Activated CD4-positive, CD25-positive, alpha-beta regulatory T cell treated with anti-CD3 and anti-CD28 coated beads, Interleukin-2, amount 50 U/mL, for 72 hours (primary cell): ENCODE results near the gene PCSK5.
"Not testable (repeated sequence)": the region's sequence is repeated elsewhere in the genome, so short reads cannot be mapped to it uniquely, and the experiment has no call there.

Experiments
- DNase-seq: peaks from one replicate; pipeline ENCODE4 v3.0.0; 2021

The PCSK5 gene

DNA sequence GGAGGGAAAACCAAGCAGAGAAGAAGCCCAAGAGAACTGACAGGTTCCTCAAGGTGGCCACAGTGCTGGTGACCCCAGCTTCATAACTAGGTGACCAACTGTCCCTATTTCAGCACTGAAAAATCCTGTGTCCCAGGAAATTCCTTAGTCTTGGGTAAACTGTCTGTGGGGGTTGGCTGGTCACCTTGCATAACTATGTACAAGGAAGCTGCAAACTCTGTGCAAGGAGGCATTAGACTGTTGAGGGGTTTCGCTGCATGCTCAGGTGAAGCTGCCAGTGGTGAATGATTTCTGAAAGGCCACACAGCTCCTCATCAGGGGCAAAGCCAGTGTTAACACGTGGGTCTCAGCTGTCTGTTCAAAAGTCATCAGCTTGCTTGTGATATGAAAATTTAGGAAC lies 36.9 kb downstream of the PCSK5 start:
- DNase-seq, result no peak

DNA sequence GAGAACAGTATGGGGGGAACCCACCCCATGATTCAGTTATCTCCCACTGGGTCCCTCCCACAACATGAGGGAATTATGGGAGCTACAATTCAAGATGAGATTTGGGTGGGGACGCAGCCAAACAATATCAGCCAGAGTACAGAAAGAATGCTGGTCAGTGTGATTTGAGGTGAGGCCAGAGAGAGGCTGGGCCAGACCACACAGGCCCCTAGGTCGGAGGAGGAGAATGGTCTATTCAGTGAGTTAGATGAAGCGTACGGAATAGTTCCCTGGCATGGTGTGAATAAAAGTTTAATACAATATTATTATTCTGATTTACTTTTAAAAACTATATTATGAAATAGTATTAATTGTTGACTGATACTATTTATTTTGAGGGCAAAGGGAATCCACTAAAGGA lies 39.7 kb downstream of the PCSK5 start:
- no peak for DNase-seq

DNA sequence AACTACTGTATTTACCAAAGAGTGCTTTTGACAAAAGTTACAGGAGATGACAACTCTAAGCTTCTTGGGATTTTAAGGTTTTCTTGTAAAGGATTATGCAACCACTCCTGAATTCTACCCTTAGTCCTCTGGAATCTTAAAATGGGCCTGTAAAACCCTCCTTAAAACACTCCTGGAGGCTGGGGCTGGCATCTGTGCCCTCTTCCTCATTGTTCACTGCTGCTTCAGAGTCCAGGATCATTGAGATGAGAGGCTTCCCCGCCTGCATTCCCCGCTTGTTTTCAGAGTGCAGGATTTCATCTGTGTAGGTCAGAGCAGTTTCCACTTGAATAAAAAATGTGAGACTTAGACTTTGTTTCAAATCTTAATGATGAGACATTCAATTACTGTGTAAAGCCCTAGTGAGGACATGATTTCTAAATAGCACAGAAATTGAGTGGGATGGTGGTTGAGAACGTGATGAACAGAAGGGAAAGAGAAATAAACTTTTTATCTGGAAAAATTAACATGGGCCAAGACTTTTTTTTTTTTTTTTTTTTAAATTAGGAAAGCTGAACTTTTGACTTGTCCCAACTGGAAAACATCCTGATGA lies 40.4 kb downstream of the PCSK5 start:
- no peak for DNase-seq

DNA sequence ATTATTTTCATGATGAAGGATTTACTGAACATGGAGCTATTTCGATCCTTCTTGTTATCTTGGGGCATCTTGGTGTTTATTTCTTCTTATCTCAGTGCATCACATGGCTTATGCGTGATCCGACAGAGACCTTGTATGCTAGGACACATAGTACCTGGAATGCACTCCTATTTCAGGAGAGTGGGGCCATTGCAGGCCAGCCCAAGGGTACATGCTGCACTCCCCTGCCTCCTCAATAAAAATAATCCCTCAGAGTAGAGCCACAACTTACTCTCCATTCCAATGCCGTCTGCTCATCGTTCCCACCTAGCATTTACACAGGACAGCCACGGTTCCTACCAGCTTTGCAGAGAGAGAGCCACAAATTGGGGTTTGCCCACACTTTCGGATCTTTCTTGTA lies 43.5 kb downstream of the PCSK5 start:
- DNase-seq, result no peak

DNA sequence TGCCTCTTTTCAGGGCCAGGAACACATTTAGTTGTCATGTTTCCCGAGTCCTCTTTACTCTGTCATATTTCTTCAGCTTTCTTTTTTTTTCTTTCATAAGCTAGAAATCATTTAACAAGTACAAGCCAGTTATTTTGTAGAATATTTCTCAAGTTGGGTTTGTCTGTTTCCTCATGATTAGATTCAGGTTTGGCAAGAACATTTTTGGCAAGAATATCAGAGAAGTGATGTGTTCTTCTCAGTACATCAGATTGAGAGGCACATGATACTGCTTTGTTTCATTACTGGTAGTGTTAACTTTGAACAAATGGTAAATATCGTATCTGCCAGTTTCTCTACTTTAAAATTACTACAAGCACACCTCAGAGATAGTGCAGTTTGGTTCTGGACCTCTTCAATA lies 45.1 kb downstream of the PCSK5 start:
- no peak for DNase-seq

DNA sequence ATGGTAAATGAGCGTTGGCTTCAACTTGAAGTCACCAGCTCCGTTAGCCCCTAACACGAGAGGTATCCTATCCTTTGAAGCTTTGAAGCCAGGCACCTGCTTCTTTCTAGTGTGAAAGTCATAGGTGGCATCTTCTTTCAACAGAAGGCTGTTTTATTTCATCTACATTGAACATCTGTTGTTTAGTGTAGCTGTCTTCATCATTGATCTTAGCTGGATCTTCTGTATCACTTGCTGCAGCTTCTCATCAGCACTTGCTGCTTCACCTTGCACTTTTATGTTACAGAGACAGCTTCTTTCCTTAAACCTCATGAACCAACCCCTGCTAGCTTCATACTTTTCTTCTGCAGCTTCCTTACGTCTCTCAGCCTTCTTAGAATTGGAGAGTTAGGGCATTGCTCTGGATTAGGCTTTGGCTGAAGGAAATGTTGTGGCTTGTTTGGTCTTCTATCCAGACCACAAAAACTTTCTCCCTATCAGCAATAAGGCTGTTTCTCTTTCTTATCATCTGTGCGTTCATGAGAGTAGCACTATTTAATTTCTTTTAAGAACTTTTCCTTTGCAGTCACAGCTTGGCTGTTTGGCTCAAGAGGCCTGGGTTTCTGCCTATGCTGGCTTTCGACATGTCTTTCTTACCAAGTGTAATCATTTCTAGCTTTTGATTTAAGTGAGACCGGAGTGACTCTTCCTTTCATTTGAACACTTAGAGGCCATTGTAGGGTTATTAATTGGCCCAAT lies 47.2 kb downstream of the PCSK5 start:
- DNase-seq, result no peak

DNA sequence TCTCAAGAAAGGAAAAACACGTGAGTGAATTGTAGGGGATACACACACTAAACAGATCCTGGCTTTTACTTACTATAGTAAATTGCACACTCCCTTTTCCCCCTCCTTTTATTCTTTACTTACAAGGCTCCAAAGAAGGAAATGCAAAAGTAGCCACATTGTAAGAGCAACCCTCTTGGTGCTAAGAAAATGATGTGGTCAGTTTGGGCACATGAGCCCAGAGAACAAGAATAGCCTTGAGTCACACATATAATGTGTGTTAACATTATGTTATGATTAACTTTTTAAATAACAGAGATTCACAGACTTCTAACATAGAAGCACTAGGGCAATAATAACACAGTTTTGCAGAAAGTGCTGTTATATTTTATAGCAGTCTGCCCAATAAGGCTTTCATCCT lies 48.5 kb downstream of the PCSK5 start:
- DNase-seq, result no peak

DNA sequence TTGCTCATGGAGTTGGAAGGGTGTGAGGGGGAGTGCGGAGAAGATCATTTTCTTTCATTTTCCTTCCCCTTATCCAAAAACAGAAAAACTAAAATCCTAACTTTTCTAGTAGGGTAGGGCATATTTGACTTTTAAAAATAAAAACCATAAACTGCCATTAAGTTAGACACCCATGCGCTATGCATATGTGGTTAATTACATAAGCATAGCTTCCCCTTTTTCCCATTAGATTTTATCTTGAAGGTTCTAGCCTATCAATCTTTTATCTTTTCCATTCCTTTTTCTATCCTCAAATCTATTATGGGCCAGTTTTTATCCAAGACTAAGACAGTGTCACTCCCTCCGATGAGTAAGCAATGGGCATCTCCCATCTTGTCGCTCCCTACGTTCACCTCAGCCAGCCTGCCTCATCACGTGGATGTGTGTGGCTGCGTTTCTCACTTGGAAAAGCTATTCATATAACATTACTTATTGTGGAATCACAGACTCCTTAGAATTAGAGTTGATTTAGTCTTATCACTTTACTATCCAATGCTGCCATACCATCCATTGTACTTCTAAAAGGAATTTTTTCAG lies 49.2 kb downstream of the PCSK5 start:
- no peak for DNase-seq

DNA sequence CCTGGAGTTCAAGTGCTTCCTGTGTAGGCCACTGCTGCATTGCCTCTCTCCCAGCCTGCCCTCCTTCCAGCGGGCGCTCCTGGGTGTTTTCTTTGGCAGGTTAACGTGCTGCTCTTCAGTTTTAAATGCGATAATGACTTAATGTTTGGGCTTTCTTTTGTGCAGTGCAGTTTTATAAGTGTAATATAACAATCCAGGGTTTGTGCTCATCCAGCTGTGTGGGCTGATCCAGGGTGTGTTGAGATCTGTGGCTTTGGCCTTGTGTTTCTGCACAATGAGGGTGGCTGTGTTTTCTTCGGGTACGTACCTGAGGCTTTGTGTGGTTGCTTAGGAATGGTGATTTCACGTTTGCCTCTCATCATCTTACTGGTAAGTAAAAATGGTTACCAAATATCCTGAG lies 50.6 kb downstream of the PCSK5 start:
- no peak for DNase-seq

DNA sequence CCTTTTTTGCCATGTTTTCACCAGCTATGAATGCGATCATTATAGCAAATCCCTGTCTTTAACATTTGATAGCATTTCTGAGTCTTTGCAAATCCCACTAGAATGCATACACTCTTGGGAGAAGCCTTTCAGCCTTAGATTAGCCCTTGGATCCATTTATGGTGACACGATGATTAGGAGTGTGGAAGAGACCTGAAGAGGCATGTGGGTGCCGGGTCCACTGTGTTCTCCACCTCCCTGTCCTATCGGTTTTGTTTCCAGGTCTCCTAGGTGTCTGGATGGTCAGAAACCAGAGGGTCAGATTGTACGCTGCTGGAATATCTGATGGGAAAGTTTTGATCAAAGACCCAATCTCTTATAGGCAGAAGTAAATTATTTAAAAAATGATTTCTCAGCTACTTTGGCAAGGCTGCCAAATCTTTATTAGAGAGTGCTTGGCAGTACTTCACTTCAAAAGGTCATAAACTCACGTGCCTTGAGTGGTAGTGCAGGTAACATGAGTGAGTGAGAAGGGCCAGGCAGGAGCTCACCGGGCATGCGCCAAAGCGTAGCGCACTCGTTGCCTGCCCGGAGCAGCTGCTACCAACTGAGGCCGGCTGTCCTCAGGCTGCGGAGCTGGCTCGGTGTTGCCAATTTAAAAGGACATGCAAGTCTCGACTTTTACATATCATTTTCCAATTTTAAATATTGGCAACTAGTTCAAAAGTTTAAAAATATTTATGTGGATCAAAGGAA lies 51.3 kb downstream of the PCSK5 start:
- DNase-seq, result no peak

DNA sequence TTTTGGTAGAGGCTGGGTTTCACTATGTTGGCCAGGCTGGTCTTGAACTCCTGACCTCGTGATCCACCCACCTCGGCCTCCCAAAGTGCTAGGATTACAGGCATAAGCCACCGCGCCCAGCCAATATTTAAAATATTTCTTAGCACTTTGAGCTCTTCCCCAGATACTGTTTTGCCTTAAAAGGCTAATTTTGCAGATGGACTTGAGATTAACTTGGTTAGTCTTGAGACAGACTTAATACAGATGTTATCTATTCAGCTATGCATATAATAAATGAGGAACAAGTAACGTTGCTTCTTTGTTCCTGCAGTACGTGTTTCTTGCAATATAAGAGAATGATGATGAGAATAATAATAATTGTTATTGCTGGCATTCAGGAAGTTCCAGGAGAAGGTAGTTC lies 56.3 kb downstream of the PCSK5 start:
- DNase-seq, result no peak

DNA sequence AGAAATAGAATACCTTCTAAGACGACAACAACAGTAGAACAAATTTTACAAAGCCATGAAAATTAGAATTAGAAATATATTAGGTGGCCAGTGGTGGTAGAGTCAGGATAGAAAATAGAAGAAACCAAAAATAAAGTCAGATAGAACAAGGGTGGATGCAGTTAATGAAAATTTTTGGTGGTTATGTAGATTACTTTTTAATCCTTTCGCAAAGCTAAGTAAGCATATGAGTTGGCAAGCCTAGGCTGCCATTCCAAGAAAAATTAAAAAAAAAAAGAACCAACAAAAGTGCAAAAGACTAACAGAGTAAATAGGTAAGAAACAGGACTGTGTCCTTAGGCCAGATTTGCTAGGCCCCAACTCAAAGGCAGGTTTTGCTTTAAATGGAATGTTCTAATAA lies 56.8 kb downstream of the PCSK5 start:
- no peak for DNase-seq

DNA sequence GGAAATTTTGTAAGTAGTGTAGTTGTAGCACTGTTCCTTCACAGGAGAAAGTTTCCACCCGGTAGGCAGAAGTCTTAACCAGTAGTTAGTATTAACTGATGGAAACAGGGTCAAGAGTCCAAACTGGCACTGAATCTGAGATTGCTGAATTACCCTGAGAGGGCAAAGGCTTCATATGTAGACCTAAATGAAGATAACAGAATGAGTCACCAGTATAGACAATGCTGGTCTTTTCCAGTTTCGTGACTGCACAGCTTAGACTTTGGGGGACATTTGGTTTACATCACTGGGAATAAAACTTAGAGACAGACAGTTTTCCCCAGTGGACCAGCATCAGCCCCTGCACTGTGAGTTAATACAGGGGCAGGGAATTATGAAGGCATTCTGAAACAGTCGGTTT lies 60.5 kb downstream of the PCSK5 start:
- no peak for DNase-seq

DNA sequence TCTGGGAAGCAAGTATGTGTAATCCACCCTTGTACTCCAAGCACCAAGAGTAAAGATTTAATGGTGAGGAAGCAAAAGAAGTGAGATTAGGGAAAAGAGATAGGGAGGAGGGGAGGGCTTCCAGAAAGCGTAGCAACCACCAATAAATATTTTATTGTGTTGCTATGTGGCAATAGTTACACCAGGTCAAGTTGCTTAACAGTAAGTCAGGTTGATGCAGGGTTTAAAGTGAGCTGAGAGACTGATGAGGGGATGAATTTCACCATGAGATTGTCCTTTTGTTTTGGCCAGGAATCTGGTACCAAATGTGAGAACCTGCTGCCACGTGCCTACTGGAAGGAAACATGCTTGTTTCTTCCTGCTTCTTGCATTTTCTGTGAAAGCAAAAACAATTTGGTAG lies 62.7 kb downstream of the PCSK5 start:
- no peak for DNase-seq

DNA sequence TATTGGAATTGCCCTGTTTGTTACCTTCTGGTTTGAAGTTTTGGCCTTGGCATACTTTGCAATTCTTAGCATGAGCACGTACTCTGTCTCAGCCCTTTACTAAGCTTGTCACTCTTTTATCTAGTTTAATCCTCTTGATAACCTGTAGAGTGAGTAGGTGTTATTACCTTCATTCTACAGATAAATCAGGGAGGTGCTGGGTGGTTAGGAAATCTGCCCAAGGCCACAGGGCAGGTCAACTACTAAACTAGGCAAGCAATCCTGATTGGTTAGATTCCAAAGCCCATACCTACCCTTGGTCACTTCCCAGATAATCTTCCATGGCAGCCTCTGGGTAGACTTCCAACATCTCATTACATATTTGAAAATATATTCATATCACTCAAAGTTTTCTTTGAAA lies 65.7 kb downstream of the PCSK5 start:
- DNase-seq, result no peak

DNA sequence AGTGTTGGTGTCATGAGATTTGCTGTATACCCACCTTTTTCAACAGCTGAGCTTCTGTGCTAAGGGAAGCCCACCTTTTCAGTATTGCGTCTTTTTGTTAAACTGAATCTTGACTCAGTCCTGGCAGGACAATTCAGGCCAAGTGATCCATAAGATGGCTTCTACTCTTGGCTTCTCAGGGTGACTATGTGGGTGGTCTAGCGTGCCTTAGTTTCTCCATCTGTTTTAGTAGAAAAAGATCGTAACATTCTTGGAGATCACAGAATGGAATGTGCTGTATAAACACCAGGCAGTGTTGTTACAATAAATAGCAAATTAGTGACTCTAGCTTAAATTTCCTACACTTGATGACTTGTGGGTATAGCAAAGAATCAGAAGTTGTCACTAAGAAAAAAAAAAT lies 66.6 kb downstream of the PCSK5 start:
- no peak for DNase-seq

DNA sequence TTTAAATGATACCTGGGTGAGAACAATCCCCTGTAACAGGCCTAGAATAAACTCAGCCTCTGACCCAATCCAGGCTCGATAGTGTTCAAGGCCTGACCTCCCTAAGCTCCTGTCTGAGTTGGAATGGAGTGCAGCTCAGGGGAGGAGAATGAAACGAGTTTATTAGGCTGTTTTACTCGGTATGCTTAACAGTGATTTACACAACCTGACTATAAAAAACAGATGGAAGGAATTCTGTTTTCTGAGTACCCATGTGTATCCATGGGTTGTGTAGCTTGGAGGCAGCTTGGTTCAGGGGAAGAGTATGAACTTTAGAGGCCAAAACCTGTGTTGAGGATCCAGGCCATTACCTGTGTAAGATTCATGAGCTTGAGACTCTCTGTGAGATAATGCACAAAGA lies 67.8 kb downstream of the PCSK5 start:
- no peak for DNase-seq

DNA sequence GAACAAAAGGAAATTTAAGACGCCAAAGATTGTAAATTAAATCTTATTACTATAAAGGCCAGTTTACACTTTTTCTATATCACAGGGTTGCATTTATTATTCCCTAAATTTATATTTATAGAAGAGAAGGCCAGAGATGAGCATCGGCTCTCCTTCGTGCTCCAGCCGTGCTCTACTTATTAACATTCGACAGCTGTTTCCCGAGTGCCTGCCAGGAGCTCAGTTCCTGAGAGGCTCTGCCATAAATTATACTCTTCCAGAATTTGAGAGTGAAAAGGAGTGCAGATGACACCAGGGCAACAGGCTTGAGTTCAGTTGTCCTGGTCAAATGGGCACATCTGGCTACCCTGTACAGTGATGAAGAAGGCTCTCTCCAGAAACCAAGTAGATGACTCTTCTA lies 70.1 kb downstream of the PCSK5 start:
- DNase-seq, result no peak

DNA sequence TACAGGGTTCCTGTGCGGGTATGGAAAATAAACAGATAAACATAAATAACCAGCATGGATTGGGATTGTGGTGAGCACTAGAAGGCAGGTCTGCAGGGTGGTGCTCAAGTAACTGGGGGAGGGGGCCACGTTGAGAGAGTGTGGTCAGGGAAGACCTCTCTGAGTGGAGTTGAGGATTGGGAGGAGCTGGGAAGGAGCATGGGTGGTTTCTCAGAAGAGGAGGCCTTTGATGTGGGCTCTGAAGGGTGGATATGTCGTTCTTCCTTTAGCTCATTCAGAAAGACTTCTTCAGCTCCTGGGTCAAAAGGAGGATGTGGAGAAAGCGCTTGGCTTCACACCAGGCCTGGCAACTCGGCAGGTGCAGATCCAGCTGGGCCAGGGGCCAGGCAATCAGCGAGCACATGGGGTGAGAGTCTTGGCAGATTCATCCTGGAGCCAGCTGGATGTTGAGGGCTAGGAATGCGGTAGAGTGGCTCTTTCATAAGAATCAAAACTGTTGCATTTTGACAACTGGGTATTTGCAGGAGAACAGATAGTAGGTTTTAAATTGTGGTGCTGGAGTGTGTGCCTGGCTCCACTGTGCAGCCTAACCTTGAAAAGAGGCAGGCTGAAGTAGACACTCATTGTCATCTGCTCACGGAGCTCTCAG lies 71.7 kb downstream of the PCSK5 start:
- no peak for DNase-seq

DNA sequence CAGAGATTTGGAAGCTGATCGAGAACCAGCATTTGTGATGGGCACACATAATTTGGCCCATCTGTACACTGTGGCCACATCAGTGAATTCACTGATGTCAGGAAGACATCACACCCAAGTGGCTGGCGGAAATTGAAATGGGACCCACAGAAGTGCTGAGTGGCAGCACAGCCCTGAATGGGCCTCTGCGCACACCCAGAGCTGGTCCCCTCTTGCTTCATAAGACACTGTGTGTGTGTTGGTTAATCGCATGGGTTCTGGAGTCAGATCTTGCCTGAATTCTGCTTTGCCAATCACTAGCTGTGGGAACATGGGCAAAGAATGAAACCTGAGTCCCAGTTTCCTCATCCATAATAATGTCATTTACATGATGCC lies 72.2 kb downstream of the PCSK5 start:
- DNase-seq, result no peak

DNA sequence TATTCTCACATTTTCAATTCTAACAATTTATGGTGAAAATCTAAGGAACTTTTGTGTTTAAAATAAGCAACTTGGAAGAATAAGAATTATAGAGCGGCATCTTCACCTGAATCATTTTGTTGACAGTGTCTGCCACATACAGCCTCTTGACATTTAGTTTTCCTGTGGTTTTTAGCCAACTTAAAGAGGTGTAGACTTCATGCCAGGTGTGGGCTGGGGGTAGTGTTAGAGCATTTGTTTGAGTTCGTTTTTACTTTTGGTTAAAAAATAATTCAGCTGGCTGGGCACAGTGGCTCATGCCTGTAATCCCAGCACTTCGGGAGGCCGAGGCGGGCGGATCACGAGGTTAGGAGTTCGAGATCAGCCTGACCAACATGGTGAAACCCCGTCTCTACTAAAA lies 72.8 kb downstream of the PCSK5 start:
- not testable (repeated sequence) for DNase-seq

DNA sequence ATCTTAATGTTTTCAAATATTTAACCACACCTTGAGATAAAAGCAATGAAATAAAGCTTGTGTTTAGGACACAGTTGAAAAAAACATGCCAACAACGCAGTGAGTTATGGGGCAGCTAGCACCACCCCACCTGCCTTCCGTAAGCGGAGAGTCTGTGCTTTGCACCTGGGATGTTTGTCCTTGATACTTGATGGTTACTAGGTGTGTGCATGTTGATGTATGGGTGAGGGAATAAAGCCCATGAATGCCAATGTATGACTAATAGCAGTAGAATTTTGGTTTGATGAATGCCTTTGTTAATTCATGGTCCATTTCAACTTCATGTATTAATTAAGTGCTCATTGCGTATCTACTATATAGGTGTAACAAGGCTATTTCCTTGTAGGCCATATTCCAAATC lies 74.0 kb downstream of the PCSK5 start:
- no peak for DNase-seq

DNA sequence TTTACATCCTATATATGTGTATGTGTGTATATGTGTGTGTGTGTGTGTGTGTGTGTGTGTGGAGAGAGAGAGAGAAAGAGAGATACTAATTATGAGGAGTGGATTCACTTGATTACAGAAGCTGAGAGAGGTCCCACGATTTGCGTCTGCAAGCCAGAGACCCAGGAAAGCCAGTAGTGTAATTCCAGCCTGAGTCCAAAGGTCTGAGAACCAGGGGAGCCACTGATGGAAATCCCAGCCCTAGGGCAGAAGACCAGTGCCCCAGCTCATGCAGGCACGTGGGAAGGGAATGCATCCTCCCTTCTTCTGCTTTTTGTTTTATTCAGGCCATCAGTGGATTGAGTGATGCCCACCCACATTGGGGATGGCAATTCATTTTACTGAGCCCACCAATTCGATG lies 74.8 kb downstream of the PCSK5 start:
- no peak for DNase-seq

DNA sequence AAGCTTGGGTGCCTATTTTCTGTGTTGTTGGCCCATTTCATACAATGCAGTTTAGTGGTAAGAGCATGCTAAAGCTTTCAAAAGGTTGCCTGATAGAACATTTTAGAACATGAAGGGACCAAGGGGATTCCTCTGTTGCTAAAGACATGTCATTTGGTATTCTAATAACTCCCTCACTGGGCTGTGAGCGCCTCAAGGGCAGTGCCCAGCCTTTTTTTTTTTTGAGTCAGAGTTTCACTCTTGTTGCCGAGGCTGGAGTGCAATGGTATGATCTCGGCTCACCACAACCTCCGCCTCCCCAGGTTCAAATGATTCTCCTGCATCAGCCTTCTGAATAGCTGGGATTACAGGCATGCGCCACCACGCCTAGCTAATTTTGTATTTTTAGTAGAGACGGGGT lies 77.1 kb downstream of the PCSK5 start:
- DNase-seq, result no peak
